ENCODE measurements around the gene AUTS2. TPM values are rescaled to one million over a fixed set of nuclear protein-coding genes. Genes with fewer than 3 reads are reported as not detected.

Gene AUTS2
- total RNA-seq, 1 experiment from 2014 or later, result 7.4 TPM

GRCh38 chr7:70573071-70573661 is 974.9 kb downstream of the AUTS2 start:
- DNase-seq (ENCODE audit: extremely low read depth, low read depth), result no peak

GRCh38 chr7:70573696-70574095 is 975.4 kb downstream of the AUTS2 start:
- DNase-seq (ENCODE audit: extremely low read depth, low read depth), result no peak

GRCh38 chr7:70574314-70574834 is 976.1 kb downstream of the AUTS2 start:
- no peak for DNase-seq (ENCODE audit: extremely low read depth, low read depth)

- no peak for DNase-seq (ENCODE audit: extremely low read depth, low read depth)
Measured at GRCh38 chr7:70574970-70575799, 976.9 kb downstream of the AUTS2 start.

- no peak for DNase-seq (ENCODE audit: extremely low read depth, low read depth)
Measured at GRCh38 chr7:70577078-70577477, 978.8 kb downstream of the AUTS2 start.

GRCh38 chr7:70578131-70578530 is 979.9 kb downstream of the AUTS2 start:
- DNase-seq (ENCODE audit: extremely low read depth, low read depth), result no peak

- no peak for DNase-seq (ENCODE audit: extremely low read depth, low read depth)
Measured at GRCh38 chr7:70579397-70580097, 981.3 kb downstream of the AUTS2 start.

- DNase-seq (ENCODE audit: extremely low read depth, low read depth), result no peak
Measured at GRCh38 chr7:70580161-70580560, 981.9 kb downstream of the AUTS2 start.

- DNase-seq (ENCODE audit: extremely low read depth, low read depth), result no peak
Measured at GRCh38 chr7:70582927-70583895, 984.9 kb downstream of the AUTS2 start.

GRCh38 chr7:70583965-70584883 is 985.9 kb downstream of the AUTS2 start:
- DNase-seq (ENCODE audit: extremely low read depth, low read depth), result no peak

- no peak for DNase-seq (ENCODE audit: extremely low read depth, low read depth)
Measured at GRCh38 chr7:70585071-70585470, 986.8 kb downstream of the AUTS2 start.

- DNase-seq (ENCODE audit: extremely low read depth, low read depth), result no peak
Measured at GRCh38 chr7:70586822-70587221, 988.5 kb downstream of the AUTS2 start.

GRCh38 chr7:70587739-70588138 is 989.5 kb downstream of the AUTS2 start:
- DNase-seq (ENCODE audit: extremely low read depth, low read depth), result no peak

- DNase-seq (ENCODE audit: extremely low read depth, low read depth), result no peak
Measured at GRCh38 chr7:70588191-70588921, 990.1 kb downstream of the AUTS2 start.

GRCh38 chr7:70589010-70589409 is 990.7 kb downstream of the AUTS2 start:
- no peak for DNase-seq (ENCODE audit: extremely low read depth, low read depth)

- no peak for DNase-seq (ENCODE audit: extremely low read depth, low read depth)
Measured at GRCh38 chr7:70589590-70589989, 991.3 kb downstream of the AUTS2 start.

- no peak for DNase-seq (ENCODE audit: extremely low read depth, low read depth)
Measured at GRCh38 chr7:70590126-70590854, 992.0 kb downstream of the AUTS2 start.

- no peak for DNase-seq (ENCODE audit: extremely low read depth, low read depth)
Measured at GRCh38 chr7:70591643-70592042, 993.4 kb downstream of the AUTS2 start.

Measured in NCI-H460 (cell line).